OCI-M1 (cell line): ENCODE results near the gene ATF2.

Source experiments
- DNase-seq: peaks from one replicate; lab custom pipeline; 2025; lab: John Stamatoyannopoulos, UW

The ATF2 gene, protein sequence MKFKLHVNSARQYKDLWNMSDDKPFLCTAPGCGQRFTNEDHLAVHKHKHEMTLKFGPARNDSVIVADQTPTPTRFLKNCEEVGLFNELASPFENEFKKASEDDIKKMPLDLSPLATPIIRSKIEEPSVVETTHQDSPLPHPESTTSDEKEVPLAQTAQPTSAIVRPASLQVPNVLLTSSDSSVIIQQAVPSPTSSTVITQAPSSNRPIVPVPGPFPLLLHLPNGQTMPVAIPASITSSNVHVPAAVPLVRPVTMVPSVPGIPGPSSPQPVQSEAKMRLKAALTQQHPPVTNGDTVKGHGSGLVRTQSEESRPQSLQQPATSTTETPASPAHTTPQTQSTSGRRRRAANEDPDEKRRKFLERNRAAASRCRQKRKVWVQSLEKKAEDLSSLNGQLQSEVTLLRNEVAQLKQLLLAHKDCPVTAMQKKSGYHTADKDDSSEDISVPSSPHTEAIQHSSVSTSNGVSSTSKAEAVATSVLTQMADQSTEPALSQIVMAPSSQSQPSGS

DNA sequence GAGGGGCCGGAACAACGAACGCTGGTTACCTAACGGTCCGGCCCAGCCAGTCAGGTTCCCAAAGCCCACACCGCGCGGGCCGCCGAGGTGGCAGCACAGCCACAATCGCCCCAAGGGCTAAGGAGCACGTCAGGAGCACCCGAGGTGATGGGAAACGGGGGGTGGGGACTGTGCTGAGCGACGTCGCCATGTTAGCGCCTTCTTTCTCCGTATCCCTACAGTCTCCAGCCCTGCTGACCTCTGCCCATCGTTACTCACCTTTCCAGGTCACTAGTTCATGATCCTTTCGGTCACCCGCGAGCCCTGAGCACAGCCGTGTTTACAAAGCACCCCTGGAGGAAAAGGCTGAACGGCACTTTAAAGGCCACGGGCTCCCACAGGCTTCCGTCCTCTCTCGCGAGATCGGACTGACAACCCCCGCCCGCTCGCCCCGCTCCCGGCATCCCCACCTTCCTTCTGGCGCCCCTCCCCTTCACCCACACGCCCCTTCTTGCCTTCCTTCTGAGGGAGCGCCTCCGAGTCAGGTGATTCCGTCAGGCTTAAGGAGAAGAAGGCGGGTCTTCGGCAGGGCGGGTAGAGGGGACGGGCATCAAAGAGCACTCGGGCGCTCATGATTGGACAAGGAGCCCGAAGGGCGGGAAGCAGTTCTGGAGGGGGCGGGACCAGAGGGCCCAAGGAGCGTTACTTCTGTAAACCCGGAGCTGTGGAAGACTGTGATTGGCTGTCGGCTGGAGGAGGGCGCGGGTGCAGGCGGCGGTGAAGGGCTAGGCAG is at the start of gene ATF2:
Gene ATF2, minus strand, starts transcription at position 412 of the 772 bp plus-strand sequence. CDS start 31,760 bp downstream, outside the sequence.
- DNase-seq = peak; percentile 99

DNA sequence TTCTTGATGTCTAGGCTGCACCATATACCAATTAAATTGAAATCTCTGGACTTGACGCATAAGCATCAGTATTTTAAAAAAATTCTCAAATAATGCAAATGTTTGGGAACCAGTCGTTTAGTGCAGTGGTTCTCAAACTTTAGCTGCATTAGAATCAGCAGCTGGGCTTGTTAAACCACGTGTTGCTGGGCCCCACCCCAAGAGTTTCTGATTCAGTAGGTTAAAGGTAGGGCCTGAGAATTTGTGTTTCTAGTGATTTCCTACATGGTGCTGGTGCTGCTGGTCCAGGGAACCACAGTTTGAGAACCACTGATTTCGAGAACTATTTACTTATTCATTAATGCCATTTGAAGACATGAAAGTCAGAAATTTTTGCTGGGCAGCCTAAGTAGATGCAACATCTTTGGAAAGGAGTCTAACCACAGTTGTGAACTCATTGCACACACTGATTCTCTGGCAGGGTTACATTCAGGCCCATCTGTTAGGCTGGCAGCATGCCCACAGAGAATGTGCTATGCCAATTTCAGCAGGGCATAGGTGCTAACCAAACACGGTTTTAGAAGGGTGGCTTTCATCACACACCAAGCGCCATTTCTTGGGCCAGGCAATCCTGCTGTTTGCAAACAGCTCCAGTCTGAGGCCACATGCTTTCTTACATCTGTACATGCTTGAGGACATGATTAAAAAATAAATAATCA is 39.9 kb upstream of the ATF2 start:
- no peak for DNase-seq

DNA sequence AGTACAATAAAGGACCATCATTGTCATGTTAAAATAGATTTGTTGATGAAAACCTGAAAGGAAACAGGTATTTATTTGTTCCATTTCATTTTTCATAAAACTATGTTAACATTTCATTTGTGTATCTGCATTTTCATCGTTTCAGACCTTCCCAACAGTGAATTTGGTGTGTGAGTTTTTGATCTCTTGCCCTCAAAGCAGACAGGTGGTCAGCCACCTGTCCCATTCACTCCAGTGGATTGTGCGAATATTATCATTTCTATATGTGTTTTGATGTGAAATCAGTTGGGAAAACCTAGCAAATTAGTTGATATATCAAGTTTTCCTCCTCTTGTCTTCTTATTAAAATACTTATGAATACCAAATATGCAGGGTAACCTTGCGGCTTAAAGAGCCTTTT is 38.9 kb upstream of the ATF2 start:
- DNase-seq = no peak

DNA sequence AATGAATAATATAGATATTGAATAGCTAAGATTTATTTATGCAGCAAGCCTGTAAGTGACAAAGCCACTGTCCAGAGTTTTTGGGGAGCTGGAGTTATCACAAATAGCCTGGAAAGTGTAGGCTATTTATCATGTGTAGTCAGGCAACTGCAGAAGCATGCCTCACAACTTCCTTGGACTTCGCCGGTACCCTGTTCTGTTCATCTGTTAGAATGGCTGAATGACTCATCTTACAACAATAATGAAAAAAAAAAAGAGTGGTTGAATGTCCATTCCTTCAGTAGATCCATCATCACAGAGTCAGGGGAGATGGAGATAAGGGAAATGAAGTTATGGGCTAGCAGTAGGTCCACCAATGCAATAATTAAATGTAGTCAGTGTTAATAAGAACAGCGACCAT is 37.5 kb upstream of the ATF2 start:
- no peak for DNase-seq

DNA sequence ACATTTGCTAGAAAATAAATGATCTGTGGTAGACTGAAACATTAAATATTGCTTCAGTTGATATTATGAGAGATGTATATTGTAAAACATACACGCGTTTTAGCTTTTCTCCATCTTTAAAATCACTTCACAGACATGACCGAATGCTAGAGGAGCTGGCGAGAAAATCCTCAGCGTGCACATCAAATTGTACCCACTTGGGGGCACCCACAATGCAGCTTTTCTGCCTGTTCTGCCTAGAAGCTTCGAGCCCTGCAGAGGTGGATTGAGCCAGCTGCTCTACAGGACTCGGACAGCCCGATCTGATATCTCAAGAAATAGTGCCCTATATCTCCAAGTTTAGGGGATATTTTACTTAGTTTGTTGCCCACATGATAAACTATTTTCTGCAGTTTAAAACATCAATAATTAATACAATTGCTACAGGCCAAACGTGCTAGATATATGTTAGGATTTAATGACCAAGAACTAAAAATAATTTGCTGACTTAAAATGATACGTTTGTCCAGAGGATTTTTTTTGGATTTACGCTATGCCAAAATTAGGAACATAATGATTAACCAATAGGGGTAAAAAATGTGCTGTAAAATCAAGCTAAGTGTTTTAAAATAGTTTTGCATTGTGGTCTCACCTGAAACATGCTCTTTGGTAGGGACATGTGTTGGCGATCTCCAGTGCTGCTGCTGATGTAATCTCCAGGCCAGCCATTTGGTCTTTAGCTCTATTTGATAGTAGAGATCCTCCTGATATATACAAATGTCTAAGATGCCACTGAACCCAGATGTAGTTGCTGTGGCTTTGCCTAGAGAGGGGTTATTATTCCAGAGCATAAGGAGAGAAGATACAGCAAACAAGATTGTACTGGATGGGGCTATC is 35.9 kb upstream of the ATF2 start:
- DNase-seq = peak; percentile 84

DNA sequence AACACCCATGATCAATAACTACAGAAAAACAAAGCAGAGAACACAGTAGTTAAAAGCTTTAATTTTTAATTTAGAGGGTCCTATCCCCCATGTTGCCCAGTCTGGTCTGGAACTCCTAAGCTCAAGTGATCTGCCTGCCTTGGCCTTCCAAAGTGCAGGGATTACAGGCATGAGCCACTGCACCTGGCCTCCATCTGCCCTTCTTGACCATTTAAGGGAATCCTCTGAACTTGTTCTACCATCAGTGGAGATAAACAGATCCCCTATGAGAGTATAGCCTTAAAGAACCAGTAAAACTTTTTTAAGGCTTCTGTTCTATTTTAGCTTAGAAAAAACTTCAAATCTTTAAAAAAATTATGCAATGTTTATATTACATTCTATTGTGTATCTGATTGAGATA is 27.0 kb upstream of the ATF2 start:
- no peak for DNase-seq

DNA sequence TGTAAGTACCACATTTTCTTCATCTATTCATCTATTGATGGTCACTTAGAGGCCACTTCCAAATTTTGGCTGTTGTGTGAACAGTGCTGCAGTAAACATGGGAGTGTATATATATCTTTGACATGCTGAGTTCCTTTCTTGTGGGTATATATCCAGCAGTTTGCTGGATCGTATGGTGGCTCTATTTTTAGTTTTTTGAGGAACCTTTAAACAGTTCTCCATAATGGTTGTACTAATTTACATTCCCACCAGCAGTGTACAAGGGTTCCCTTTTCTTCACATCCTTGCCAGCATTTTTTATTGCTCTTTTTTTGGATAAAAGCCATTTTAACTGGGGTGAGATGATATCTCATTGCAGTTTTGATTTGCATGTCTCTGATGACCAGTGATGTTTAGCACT is 20.8 kb upstream of the ATF2 start:
- no peak for DNase-seq

DNA sequence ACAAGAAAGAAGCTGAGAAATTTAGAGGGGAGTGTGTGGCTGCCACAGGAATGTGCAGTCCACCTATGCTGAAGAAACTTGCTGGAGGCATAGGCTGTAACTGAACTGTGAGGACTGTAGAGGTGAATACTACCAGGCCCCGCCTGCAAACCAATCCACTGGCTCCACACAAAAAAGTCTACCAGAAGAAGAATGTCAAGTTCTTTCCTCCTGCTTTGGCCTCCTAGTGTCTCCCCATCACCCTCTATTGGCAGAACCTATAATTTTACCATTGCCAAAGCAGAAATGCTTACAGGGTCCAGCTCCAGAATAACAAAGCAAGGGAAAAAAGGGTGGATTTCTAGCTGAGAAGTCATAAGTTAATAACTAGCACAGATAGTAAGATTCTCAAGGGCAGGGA is 19.4 kb upstream of the ATF2 start:
- peak; percentile 66 for DNase-seq

DNA sequence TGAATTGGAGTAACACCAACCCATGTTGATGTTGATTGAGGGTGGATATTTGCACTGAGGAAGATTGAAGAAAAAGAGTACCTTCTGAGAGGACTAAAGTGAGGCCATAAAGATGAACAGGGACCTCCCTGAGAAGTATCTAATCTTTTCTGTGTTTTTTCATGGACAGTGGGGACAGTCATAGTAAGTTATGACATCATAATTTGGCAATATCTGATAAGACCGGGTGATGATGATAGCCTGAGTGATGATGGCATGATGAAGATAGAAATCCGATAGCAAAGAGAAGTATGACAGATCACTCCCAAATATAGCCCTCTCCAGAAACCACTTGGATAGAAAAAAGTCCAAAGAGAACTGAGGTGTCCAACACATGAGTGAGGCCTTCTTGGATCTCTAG is 15.7 kb upstream of the ATF2 start:
- no peak for DNase-seq

DNA sequence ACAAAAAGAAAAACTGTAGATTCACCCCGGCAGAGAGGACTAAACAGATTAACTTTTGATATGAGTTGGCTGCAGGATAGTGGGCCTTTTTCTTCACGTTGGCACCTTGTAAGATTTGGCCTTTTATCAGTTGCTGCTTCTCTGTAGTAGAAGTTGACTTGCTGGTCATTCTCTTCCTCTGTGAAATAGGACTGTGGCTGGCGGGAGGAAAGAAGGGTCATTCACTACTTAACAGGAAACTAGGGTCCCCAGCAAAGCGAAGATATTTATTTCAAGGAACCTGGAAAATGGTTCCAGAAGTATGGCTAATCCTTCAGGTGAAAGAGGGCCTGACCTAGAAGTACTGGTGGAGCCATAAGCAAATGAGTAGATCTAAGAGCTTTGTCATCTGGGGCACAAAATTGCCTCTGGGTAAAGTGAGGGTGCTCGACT is 13.9 kb upstream of the ATF2 start:
- DNase-seq = no peak

DNA sequence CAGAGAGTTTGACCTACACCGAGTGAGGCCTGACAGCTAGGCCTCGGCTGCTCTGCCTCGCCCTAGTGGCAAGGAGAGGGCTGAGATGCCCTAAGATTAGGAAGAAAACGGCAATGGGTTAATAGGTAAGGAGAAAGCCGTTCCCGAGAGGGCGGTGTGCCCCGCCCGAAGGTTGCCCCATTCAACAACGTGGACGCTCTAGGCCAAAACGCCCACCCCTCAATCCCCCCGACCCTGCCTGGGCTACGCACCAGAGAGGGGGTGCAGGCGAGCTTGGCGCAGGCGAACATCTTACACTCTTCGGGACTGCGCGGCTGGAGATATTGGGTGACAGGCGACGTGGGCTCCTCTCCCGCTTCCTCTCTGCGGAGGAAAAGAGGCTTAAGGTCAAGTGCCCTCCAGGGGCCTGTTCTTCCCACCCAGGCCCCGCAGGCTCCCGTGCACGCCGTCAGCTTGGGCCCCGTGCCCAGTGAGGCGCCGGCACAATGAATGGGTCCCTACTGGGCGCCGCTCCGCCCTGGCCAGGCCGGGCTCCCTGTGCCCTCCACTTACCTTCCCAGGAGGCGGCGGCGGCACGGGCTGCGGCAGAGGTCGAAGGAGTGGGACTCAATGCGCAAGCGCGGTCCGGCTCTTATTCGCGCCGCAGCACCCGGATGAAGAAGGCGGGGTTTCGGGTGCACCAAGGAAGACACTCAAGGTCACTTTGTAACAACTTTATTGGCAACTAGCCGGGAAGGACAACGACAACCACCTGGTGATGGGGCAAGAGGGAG is 13.3 kb upstream of the ATF2 start, which contains the start of gene ATP5MC3:
Gene ATP5MC3, minus strand, starts transcription at position 607 of the 773 bp plus-strand sequence. Its CDS starts 317 bp downstream, at position 290.
- peak; percentile 97 for DNase-seq

DNA sequence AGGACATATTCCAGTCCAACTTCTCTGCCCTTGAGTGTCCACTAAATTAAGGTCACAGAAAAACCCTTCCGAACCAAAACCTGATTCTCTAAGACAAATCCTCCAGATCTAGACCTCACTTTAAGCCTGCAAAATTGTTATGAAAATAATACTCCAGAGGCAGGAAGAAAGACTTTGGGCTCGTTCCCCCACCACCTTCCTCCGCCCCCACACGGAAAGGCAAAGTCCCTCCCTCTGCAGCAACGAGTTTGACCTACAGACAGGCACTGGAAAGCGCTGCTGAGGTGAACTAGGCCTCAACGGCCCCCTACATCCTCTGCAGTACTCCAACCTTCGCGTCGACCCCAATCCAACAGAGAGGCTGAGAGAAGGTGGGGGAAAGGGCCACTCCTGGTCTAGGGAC is 12.7 kb upstream of the ATF2 start:
- peak; percentile 63 for DNase-seq

DNA sequence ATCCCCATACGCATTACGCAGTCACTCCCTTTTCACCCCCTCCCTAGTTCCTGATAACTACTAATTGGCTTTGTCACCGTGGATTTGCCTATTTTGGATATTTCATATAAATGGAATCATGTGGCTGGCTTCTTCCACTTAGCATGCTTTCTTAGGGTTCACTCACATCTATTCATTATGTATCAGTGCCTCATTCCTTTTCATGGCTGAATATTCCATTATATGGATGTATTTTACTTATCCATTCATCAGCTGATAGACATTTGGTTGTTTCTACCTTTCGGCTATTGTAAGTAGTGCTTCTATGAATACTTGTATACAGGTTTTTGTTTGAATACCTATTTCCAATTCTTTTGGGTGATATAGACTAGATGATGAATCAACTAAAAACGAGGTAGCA is 8.6 kb upstream of the ATF2 start:
- DNase-seq = no peak

DNA sequence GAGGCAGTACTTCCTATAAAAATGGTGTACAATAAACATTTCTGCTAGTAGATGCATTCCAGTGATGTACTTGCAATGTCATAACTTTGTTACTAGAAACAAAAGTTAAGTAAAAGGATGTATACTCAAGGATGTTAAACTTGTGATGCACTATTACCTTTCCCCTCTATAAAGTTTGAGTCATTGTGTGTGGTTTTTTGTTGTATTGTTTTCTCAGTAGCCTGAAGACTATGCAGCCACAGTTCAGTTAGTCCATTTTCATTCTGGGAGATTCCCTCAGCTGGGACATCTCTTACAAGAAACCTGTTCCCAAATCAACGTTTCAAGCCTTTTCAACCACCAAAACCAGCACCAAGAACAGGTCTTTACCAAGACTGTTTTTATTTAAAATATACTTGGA is 7.9 kb upstream of the ATF2 start:
- no peak for DNase-seq

DNA sequence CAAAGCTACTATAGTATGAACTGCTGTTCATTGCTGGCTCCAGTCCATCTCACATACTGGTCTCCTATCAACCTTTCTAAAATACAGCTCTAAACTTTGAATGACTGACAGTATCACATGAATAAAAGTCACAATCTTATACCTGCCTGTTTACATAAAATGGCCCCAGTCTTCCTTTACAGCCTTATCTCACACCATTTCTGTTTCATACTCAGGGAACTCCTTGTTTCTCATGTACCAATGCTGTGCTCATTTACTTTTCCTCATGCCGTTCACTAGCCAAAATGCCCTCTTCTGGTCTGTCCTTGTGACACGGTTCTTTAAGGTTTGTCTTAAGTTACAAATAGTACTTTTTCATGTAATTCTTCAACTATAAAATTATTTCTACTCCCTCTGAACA is 7.3 kb upstream of the ATF2 start:
- no peak for DNase-seq

DNA sequence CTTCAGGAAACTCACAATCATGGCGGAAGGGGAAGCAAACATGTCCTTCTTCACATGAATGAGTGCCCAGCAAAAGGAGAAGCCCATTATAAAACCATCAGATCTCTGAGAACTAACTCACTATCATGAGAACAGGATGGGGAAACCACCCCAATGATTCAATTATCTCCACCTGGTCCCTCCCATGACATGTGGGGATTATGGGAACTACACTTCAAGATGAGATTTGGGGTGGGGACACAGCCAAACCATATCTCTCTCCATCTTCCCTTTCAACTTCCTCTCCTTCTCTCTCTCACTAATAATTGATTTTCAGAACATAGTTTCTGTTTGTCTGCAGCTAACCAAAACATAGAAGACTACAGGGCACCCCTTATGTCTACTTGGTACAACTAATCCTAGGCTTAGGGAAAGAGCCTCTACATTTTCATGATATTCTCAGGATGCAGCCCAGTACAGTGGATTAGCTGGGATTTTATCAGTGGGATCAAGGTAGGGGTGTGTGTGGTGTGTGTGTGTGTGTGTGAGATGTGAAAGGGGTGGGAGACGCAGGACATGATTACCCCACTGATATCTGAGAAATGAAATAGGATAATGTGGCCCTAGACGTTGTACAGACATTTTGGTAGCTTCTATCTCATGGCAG is 2.8 kb upstream of the ATF2 start:
- peak; percentile 32 for DNase-seq

DNA sequence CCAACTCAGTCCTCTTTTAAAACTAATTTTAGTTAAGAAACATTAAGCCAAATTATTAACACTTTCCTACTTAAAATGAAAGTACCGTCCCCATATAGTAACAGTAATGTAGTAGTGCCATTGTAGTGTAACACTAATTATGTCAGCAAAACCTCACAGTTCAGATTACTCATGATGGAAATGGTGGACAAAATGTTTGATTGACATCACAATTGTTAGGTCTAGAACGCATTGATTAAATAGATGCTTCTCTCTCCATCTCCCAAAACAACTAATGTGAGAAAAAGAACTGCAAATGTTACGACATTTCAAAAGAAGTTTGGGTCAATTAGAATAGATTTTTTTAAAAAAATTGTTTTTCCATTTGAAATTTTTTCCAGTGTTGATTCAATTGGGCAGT is 1.2 kb upstream of the ATF2 start:
- DNase-seq = peak; percentile 33

DNA sequence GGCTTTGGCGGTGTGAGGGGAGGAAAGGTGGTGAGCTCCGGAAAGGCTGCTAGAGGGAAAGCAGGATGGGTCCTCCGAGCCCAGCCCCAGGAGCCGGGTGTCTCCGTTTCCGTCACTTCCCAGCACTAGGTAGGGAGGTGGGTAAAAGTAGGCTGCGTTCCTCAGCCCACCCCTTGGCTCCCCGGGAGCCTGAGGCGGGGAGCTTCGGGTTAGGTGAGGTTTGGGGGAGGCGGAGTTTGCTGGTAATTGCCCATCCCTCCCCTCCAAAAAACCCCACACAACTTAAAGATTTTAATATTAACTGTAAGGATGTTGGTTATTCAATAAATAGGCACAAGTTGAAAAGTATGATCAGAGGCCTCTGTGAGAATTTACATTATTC is 552 bp upstream of the ATF2 start:
- DNase-seq = no peak

DNA sequence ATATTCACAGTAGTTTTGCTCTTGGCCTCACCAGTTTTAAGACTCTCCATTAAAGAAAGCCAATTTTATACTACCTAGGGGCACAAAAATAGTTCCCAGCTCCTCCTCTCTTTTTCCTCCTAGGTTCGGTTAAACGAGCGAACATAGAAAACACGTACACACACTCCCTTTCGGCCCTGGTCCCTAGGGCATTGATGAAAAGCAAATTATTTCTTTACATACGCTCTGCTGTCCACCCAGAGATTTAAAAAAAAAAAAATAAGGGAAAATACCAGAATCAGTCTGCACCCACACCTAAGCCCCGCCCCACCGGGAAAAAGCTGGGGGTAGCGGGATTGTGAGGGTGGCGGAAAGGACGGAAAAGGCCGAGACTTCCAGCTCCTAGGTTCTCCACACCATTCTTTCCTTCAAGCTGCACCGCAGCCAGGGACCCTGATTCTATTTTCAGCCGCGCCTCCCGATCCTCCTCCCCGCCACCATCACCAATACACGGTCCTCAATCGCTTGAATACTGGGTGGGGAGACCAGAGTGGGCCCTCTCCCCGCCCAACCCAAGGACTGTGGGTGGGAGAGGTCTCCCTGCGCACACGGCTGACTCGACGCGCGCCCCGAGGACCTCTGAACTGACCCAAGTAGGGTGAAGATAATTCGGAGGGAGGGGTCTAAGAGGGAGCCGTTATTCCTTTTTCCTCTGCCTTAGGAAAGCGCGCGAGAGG is 769 bp downstream of the ATF2 start:
- peak; percentile 71 for DNase-seq
